Stomach smooth muscle (tissue), 2 donors: Measurements from ENCODE around the gene PREX1.

Experiments
- H3K27ac ChIP-seq: one replicate; pipeline ENCODE4 v1.7.0; 2013; ENCODE audit warnings: mild to moderate bottlenecking, low read length, inconsistent platforms
- H3K27me3 ChIP-seq, 2 donors: one replicate each; pipeline ENCODE4 v1.7.0; 2013; ENCODE audit warnings: low read length in 2 of 2; ENCODE audit not compliant: insufficient read depth in 2 of 2, control insufficient read depth in 1 of 2
- H3K36me3 ChIP-seq, 2 donors: one replicate each; pipeline ENCODE4 v1.7.0; 2013; ENCODE audit warnings: low read length in 2 of 2; ENCODE audit not compliant: control insufficient read depth in 2 of 2, insufficient read depth in 2 of 2
- H3K4me1 ChIP-seq: one replicate; pipeline ENCODE4 v1.7.0; 2013; ENCODE audit warnings: low read length; ENCODE audit not compliant: control insufficient read depth, insufficient read depth
- H3K4me3 ChIP-seq, 2 donors: one replicate each; pipeline ENCODE4 v1.7.0; 2013; ENCODE audit warnings: low read length in 2 of 2
- H3K9ac ChIP-seq, 2 donors: one replicate each; pipeline ENCODE4 v1.7.0; 2013; ENCODE audit warnings: low read length in 2 of 2, mild to moderate bottlenecking in 1 of 2
- H3K9me3 ChIP-seq, 2 donors: one replicate each; pipeline ENCODE4 v1.7.0; 2013; ENCODE audit warnings: low read length in 2 of 2; ENCODE audit not compliant: control insufficient read depth in 2 of 2
- donor health status: healthy.
- donor health status: Pancreatic carcinoma.

The PREX1 gene

GRCh38 chr20:48642105-48642880 is 185.5 kb downstream of the PREX1 start:
- Histone ChIP-seq H3K4me1 (no peaks in the 10 kb centered on the region), H3K36me3 (peaks cover 5% of the 10 kb centered on the region in 2 donors), H3K27ac (no peak overlapping the region)

GRCh38 chr20:48640871-48641270 is 186.9 kb downstream of the PREX1 start:
- H3K9me3 ChIP-seq: no peaks in the 10 kb centered on the region
- no peaks in the 10 kb centered on the region for H3K27me3 ChIP-seq
- no peak overlapping the region for H3K4me3 ChIP-seq
- peaks cover 3 to 5% of the 10 kb centered on the region in 2 donors for H3K36me3 ChIP-seq
- no peaks in the 10 kb centered on the region for H3K4me1 ChIP-seq
- no peak overlapping the region for H3K27ac ChIP-seq
- no peak overlapping the region for H3K9ac ChIP-seq

More at GRCh38 chr20:48642105-48642880, 185.5 kb downstream of the PREX1 start:
- Histone ChIP-seq H3K9me3 (no peaks in the 10 kb centered on the region), H3K27me3 (no peaks in the 10 kb centered on the region), H3K9ac (no peak overlapping the region), H3K4me3 (no peak overlapping the region)

GRCh38 chr20:48639899-48640298 is 187.9 kb downstream of the PREX1 start:
- Histone ChIP-seq H3K27me3 (no peaks in the 10 kb centered on the region), H3K4me3 (no peak overlapping the region), H3K9ac (no peak overlapping the region), H3K4me1 (no peaks in the 10 kb centered on the region), H3K9me3 (no peaks in the 10 kb centered on the region), H3K36me3 (peaks cover 0 to 5% of the 10 kb centered on the region in 2 donors), H3K27ac (no peak overlapping the region)

GRCh38 chr20:48638546-48638945 is 189.3 kb downstream of the PREX1 start:
- Histone ChIP-seq H3K27ac (no peak overlapping the region), H3K9me3 (no peaks in the 10 kb centered on the region), H3K4me1 (no peaks in the 10 kb centered on the region), H3K4me3 (no peak overlapping the region), H3K36me3 (no peaks in the 10 kb centered on the region), H3K27me3 (no peaks in the 10 kb centered on the region), H3K9ac (no peak overlapping the region)

GRCh38 chr20:48637461-48637860 is 190.3 kb downstream of the PREX1 start:
- H3K9me3 ChIP-seq: no peaks in the 10 kb centered on the region
- H3K27me3 ChIP-seq: no peaks in the 10 kb centered on the region
- no peaks in the 10 kb centered on the region for H3K36me3 ChIP-seq
- H3K27ac ChIP-seq: no peak overlapping the region
- no peak overlapping the region for H3K4me3 ChIP-seq
- no peak overlapping the region for H3K9ac ChIP-seq
- no peaks in the 10 kb centered on the region for H3K4me1 ChIP-seq

GRCh38 chr20:48636301-48636700 is 191.5 kb downstream of the PREX1 start:
- Histone ChIP-seq H3K27ac (no peak overlapping the region), H3K4me1 (no peaks in the 10 kb centered on the region), H3K36me3 (no peaks in the 10 kb centered on the region), H3K27me3 (no peaks in the 10 kb centered on the region), H3K4me3 (no peak overlapping the region), H3K9me3 (no peaks in the 10 kb centered on the region), H3K9ac (no peak overlapping the region)

GRCh38 chr20:48635791-48636267 is 192.0 kb downstream of the PREX1 start:
- H3K27ac ChIP-seq: no peak overlapping the region
- H3K27me3 ChIP-seq: no peaks in the 10 kb centered on the region
- H3K4me1 ChIP-seq: no peaks in the 10 kb centered on the region
- no peak overlapping the region for H3K9ac ChIP-seq
- no peaks in the 10 kb centered on the region for H3K36me3 ChIP-seq
- H3K9me3 ChIP-seq: no peaks in the 10 kb centered on the region
- H3K4me3 ChIP-seq: no peak overlapping the region

GRCh38 chr20:48635361-48635760 is 192.4 kb downstream of the PREX1 start:
- Histone ChIP-seq H3K9ac (no peak overlapping the region), H3K27me3 (no peaks in the 10 kb centered on the region), H3K27ac (no peak overlapping the region), H3K4me3 (no peak overlapping the region), H3K9me3 (no peaks in the 10 kb centered on the region), H3K4me1 (no peaks in the 10 kb centered on the region), H3K36me3 (no peaks in the 10 kb centered on the region)

GRCh38 chr20:48634641-48635040 is 193.2 kb downstream of the PREX1 start:
- Histone ChIP-seq H3K27me3 (no peaks in the 10 kb centered on the region), H3K4me1 (no peaks in the 10 kb centered on the region), H3K9ac (no peak overlapping the region), H3K27ac (no peak overlapping the region), H3K36me3 (no peaks in the 10 kb centered on the region), H3K4me3 (no peak overlapping the region), H3K9me3 (no peaks in the 10 kb centered on the region)

GRCh38 chr20:48633620-48634257 is 194.1 kb downstream of the PREX1 start:
- Histone ChIP-seq H3K27me3 (no peaks in the 10 kb centered on the region), H3K9me3 (no peaks in the 10 kb centered on the region), H3K27ac (no peak overlapping the region), H3K36me3 (no peaks in the 10 kb centered on the region), H3K4me3 (no peak overlapping the region), H3K4me1 (no peaks in the 10 kb centered on the region), H3K9ac (no peak overlapping the region)
